Mammary epithelial cell (primary cell): ENCODE measurements around the gene RANBP9.

Experiments used
- EZH2 ChIP-seq: IDR thresholded peaks from 2 replicates; pipeline ENCODE4 v1.6.1; 2012; ENCODE audit warnings: low read length, inconsistent platforms, borderline replicate concordance
- TF ChIP-seq, protein P1 (sequence below), 2 donors: IDR thresholded peaks in 1 of 2; conservative IDR thresholded peaks in 1 of 2; 2 replicates each; pipeline ENCODE4 v1.5.1; 2011 to 2012; ENCODE audit warnings: inconsistent platforms in 2 of 2, low read length in 2 of 2, mild to moderate bottlenecking in 2 of 2, control low read depth in 1 of 2, low read depth in 1 of 2; ENCODE audit not compliant: insufficient read depth in 1 of 2; ENCODE audit errors: extremely low read depth in 1 of 2

DNA sequence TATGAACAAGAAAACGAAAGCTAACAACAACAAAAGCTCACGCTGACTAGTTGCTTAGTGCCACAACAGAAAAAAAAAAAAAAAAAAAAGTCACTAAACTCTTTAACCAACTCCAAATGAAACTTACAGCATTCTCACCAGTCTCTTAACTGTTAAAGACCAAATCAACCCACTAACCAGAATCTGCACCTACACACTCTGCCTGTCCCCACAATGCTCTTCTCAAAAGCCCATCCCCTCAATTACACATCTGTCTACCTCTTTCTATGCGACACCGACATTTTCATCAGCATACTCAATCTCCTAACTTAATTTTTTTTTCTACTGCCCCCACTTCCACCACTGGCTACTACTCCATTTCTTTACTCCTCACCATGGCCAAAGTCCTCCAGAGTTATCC lies 62.2 kb downstream of the RANBP9 start:
- TF ChIP-seq EZH2: no peak
- TF ChIP-seq, protein P1, sequence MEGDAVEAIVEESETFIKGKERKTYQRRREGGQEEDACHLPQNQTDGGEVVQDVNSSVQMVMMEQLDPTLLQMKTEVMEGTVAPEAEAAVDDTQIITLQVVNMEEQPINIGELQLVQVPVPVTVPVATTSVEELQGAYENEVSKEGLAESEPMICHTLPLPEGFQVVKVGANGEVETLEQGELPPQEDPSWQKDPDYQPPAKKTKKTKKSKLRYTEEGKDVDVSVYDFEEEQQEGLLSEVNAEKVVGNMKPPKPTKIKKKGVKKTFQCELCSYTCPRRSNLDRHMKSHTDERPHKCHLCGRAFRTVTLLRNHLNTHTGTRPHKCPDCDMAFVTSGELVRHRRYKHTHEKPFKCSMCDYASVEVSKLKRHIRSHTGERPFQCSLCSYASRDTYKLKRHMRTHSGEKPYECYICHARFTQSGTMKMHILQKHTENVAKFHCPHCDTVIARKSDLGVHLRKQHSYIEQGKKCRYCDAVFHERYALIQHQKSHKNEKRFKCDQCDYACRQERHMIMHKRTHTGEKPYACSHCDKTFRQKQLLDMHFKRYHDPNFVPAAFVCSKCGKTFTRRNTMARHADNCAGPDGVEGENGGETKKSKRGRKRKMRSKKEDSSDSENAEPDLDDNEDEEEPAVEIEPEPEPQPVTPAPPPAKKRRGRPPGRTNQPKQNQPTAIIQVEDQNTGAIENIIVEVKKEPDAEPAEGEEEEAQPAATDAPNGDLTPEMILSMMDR (conservative IDR thresholded peaks at IDR 0.05 in 1 of 2, IDR thresholded peaks at IDR 0.05 in 1 of 2; ENCODE audit: extremely low read depth in 1 of 2, insufficient read depth in 1 of 2, low read depth in 1 of 2, low read length in 2 of 2): no peak
